Testis (tissue), 2 donors: ENCODE results near the gene PKIG.

Experiments
- CTCF ChIP-seq, 3 experiments: fragments of 450-650 bp in 2 of 3; fragments of 200-600 bp in 1 of 3; sonication (generic) in 1 of 3; IDR thresholded peaks; one replicate each; pipeline ENCODE4 v1.5.1; 2016 to 2019; ENCODE audit warnings: antibody characterized with exemption in 3 of 3, mild to moderate bottlenecking in 2 of 3, moderate library complexity in 1 of 3
- POLR2A ChIP-seq: fragments of 450-650 bp; IDR thresholded peaks from one replicate; pipeline ENCODE4 v1.6.1; 2017; ENCODE audit warnings: antibody characterized with exemption, mild to moderate bottlenecking, moderate library complexity

GRCh38 chr20:44586289-44586911 is 4.0 kb downstream of the PKIG start:
- TF ChIP-seq CTCF (IDR thresholded peaks at IDR 0.05) (no peak), POLR2A (no peak)
